NCI-H2107 (cell line): ENCODE measurements around the gene DSN1.
A peak's percentile ranks its signal among the peaks of the same experiment; 100 is the strongest.

Source experiments
- DNase-seq: peaks from one replicate; lab custom pipeline; 2025; lab: John Stamatoyannopoulos, UW

The DSN1 gene

GRCh38 chr20:36754656-36755222, 18.8 kb downstream of the DSN1 start:
- DNase-seq: no peak

- DNase-seq: no peak
Measured at GRCh38 chr20:36752582-36752981, 21.0 kb downstream of the DSN1 start.

- peak; percentile 69 for DNase-seq
Measured at GRCh38 chr20:36745927-36746659, 27.5 kb downstream of the DSN1 start, which contains the start of gene NDRG3. TSS of gene NDRG3 (minus strand) at chr20:36746090. CDS start at chr20:36721735, 24,355 bp downstream.

GRCh38 chr20:36745234-36745926, 28.2 kb downstream of the DSN1 start:
- DNase-seq: no peak

GRCh38 chr20:36744764-36745191, 28.8 kb downstream of the DSN1 start:
- DNase-seq: no peak

- no peak for DNase-seq
Measured at GRCh38 chr20:36744243-36744642, 29.3 kb downstream of the DSN1 start.

- no peak for DNase-seq
Measured at GRCh38 chr20:36742558-36742957, 31.0 kb downstream of the DSN1 start.

- DNase-seq: no peak
Measured at GRCh38 chr20:36741072-36741471, 32.5 kb downstream of the DSN1 start.

- DNase-seq: no peak
Measured at GRCh38 chr20:36737183-36737499, 36.4 kb downstream of the DSN1 start.

- no peak for DNase-seq
Measured at GRCh38 chr20:36736451-36737182, 36.9 kb downstream of the DSN1 start.

GRCh38 chr20:36732456-36732855, 41.1 kb downstream of the DSN1 start:
- DNase-seq: no peak

GRCh38 chr20:36728986-36729385, 44.6 kb downstream of the DSN1 start:
- DNase-seq: no peak

- DNase-seq: no peak
Measured at GRCh38 chr20:36726168-36726567, 47.4 kb downstream of the DSN1 start.

- DNase-seq: no peak
Measured at GRCh38 chr20:36720510-36720909, 53.1 kb downstream of the DSN1 start.

GRCh38 chr20:36717657-36718056, 55.9 kb downstream of the DSN1 start:
- DNase-seq: no peak

GRCh38 chr20:36717021-36717420, 56.5 kb downstream of the DSN1 start:
- no peak for DNase-seq

GRCh38 chr20:36712775-36713174, 60.8 kb downstream of the DSN1 start:
- DNase-seq: no peak

GRCh38 chr20:36709126-36709525, 64.4 kb downstream of the DSN1 start:
- no peak for DNase-seq

- no peak for DNase-seq
Measured at GRCh38 chr20:36703530-36703929, 70.0 kb downstream of the DSN1 start.
